Cerebellar nuclear complex (tissue), 1 donor: Measurements from ENCODE around the gene SLC37A1.

ENCODE experiments used
- DNase-seq, 2 experiments: peaks; one replicate each; lab custom pipeline; 2025; lab: John Stamatoyannopoulos, UW

The SLC37A1 gene

DNA sequence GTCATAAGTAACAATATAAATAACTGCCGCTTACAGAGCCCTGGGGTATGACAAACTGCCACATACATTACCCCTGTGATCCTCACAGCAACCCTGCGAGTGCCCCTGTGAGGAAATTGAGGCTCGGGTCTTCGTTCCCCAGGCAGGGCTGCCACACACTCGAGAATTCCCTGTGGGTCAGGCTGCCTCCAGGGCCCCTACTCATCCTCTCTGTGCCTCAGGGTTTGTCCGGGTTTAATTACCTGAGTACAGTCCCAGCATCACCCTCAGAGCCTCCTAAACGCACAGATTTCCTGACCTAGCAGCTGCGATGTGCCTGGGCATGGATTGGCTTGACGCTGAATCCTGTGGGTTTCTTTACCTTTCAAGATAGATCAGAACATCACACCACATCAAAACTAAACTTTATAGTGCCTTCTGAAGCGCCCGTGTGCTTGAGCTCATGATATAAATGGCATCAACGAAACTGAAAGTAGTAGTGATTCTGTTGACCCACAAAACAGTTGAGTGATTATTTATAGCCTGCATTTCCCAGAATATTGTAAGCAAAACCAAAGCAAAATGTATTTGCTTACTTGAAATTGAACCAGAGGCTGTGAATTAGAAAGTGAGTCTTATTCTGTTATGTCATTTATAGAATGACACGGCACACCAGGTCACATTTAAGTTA, 14.0 kb downstream of the SLC37A1 start:
- DNase-seq: no peak

DNA sequence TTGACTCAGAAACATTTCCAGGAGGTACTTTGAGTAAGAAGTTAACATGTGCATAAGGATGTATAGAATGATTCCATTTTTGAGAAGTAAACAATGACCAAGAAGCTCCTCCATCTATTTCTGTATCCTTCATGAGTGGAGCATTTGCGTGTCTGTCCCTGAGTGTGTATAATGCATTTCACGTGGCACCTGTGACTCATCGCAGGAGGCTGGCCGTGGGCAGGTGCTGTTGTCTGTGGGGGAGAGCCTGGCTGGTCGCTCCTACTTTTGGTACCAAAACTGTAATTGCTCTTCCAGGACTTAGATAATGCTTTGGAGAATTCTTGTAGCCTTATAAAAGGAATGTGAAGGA, 16.5 kb downstream of the SLC37A1 start:
- DNase-seq: no peak

DNA sequence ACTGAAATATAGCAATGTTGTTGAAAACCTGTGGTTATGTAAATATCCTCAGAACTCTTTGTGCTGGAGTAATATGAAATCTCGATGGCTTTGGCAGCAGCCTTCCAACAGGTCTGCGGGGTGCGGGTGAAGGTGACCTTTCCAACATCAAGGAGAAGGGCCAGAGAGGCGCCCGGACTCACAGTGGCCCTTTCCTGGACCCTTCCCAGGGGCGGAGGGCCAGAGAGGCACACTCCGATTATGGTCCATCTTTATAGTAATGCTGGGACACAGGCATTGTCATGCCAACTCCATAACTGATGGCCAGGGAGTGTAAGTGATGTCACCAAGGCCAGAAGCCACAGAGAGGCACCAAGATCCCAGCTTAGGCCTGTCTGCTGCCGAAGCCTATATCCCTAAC, 18.1 kb downstream of the SLC37A1 start:
- DNase-seq: no peak

DNA sequence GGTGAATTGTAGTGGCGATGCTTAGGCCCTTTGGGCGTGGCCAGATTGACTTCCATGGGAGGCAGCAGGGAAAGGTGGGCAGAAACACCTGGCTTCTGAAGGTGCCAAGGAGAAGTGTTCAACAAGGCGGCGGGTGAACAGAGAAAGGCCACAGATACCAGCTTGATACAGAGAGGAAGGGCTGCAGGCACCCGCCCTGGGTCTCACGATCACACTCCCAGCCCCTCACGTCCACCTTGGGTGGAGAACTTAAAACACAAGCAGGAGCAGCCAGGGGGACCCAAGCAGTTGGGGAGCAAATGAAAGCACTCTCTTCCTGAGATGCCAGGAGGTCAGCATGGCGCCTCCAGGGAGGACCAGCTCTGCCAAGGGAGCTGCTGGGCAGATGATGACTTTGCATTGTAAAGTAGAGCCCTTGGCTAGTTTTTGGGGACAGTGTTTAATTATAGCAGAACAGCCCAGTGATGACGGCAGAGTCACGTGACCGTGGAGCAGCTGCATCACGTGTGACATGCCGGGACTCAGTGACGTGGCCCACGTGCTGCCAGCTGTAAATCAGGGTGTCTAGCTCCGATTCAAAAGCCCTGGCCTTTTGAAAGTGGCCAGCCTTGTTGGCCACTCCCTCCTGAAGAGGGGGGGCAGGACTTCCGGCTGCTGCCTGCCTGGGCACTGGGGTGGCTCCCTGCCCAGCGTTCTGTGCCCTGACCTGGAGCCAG, 19.0 kb downstream of the SLC37A1 start:
- no peak for DNase-seq

DNA sequence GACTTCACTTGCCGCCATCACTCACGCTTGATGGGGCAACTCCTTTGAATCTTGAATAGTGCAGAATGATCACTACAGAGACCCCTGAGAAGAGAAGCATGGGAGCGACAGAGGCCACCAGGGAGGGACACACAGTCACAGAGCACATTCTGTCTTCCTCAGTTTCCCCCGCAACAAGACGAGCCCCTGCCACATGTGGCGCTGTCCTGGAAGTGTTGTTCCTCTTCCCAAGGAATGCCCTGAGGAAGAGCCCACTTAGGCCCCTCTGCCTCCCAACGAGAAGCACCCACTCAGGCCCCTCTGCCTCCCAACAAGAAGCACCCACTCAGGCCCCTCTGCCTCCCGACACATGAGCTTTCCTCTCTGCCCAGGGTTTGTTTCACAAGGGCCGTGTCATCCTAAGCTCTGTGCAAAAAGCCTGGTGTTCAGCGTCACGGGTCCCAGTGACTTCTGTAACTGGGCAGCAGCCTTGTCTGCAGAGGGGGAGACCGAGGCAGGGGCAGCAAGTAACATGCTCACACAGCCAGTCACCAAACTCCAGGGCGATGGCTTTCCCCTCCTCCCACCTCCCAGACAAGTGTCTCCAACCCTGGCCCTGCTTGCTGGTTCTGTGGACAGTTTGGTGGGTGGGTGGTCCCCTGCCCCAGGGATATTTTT, 19.8 kb downstream of the SLC37A1 start:
- no peak for DNase-seq

DNA sequence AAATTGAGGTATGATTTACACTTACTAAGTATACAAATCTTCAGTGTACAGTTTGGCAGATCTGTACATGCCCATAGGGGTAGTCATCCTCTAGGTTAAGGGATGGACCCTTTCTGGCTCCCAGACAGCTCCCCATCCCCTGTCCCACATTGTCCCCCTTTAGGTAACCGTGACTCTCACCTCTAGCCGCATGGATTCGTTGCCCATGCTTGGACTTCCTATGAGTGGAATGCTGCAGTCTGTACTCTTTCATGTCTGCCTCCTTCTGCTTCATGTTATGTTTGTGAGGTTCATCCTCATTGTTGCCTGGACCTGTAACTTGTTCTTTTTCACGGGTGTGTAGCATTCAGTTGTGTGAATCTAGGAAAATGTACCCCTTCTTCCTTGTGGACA, 20.3 kb downstream of the SLC37A1 start:
- no peak for DNase-seq

DNA sequence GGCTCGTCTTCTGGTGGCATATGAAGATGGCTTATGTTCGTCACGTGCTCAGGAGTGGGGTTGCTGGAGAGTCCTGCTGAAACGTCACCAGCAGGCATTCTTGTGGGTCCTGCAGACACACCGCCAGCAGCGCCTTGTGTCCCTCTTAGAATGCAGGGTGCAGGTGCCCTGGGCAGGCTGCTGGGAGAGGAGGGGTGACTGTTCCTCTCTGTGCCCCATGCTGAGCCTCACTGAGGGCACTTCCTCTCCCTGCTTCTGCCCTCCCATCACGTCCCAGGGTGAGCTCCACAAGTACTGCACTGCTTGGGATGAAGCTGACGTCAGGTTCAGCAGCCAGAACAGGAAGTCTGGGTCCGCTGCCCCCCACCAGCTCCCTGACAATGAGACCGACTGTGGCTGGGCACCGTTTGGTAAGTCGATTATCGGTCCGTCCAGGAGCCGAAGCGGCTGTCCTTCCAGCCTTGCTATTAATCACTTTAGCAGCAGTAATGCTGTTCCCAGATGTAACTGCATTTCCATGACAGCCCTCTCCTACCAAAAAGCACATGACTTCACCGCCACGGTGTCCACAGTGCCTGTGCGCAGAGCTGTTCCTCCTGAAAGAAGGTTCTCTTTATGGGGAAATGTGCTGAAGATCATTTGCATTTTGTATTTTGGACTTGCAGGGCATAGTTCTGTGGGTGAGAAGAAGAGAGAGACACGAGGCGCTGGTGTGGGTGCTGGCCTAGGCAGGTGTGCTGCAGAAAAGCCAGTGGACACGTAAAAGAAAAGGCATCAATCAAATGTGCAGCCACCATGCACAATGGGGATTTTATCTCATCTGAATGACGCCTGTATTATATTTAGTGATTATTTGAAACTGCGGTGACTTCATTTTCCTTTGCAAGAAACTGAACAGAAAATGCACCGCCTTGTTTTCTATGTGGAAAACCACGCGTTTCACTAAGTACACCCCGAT, 21.0 kb downstream of the SLC37A1 start:
- DNase-seq: no peak

DNA sequence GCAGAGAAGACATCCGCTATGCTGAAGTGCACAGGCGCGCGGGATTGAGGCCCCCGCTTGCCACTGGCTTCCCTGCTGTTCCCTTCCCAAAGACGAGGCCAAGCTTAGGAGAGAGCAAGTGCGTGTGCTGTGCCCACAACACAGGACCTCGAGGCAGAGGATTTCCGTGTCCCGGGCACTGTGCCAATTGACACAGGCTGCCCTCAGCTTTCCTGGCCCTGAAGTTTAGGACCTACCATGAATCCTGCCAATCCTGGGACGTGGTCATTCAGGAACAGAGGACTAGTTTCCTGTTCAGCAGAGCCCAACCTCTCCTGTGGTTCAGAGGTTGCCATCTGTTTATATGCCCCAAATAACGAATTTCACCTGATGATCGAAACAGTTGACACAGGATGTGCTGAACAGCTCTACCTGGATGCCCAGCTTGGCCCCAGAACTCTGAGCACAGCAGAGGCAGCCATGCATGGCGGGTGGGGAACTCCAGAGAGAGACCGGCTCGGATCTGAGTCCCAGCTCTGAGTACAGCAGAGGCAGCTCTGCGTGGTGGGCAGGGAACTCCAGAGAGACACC, 22.0 kb downstream of the SLC37A1 start:
- DNase-seq: no peak

DNA sequence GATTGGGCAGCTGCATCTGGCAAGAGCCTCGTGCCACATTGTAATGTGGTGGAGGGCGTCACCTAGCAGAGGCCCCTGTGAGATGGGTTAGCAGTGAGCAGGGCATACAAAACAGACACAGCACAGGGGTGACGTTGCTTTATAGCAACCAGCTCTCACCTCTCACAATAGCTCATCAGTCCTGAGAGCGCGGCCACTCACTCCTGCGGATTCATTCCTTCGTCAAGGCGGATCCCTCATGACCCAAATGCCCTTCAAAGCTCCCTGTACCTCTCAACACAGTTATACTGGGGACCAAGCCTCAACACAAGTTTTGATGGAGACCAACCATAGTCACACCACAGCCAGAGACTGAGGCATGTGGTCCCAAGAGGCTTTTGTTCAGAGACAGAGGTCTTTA, 22.9 kb downstream of the SLC37A1 start:
- no peak for DNase-seq

DNA sequence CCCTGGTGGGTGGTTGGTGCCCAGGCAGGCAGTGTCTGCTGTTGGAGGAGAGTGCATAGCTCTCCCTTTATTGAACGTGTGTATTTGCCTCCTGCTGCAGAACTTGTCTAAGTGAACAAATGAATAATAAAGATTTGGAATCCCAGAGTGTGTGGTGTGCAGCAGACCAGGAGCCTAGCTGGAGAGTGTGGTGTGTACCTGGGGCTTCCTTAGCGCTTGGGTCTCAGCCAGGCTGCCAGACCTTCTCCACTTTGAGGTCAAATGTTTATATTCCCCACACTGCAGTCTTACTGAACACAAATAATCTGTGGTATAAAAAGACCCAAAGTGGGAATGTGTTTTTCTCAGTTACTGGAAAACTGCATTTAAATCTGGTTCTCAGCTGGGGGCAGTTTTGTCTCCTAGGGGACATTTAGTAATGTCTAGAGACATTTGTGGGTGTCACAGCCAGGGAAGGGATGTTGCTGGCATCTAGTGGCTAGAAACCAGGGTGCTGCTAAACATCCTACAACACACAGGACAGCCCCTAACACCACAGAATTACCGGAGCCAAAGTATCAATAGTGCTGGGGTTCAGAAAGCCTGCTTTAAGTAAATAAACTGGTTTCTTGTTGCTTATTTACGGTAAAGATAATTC, 23.6 kb downstream of the SLC37A1 start:
- no peak for DNase-seq

DNA sequence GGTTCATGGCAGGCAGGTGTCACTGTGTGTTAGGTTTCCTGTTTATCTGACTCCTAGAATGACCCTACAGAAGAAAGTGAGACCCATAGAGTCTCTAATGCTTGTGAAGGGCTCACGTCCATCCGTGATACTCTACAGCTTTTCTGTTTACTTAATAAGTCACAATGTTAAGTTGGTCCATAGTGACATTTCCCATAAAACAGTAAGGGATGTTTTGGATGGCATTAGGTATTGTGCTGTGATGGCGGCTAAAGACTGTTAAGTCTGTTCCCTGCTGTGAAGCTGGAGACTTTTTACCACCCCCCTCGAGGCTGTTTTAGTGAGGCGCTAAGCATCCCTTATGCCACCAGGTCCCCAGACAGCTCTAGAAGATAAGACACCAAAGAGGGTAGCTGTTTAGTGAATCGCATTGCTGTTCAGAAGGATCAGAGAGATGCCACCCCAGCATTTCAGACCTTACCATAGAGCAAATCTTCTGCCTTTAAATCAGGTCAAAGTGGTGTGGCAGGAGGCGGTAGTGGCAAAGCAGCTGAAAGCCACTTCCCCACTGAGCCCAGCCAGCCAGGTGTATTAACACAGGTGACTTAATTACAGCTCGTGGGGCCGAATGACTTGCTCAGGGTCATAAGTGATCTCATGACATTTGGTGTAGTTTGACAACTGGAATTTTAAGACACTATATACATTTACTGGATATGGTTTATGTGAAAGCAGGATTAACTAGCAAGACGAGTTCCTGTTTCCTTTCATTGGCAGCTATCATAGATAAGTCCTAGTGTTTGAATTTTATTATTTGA, 25.0 kb downstream of the SLC37A1 start:
- no peak for DNase-seq

DNA sequence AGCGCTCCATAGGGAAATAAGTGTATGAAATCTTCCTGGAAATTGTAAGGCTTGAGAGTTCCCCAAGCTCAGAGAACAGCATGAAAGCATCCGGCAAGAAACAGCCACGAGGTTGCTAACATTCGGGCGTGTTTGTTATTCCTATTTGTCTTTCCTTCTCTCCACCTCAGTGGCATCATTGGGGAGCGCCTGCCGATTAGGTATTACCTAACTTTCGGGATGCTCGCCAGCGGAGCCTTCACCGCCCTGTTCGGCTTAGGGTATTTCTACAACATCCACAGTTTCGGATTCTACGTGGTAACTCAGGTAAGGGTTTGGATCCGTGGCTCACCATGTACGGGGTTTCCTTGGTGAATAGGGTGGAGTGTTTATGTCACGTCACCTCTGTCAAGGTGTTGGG, 25.7 kb downstream of the SLC37A1 start:
- no peak for DNase-seq

DNA sequence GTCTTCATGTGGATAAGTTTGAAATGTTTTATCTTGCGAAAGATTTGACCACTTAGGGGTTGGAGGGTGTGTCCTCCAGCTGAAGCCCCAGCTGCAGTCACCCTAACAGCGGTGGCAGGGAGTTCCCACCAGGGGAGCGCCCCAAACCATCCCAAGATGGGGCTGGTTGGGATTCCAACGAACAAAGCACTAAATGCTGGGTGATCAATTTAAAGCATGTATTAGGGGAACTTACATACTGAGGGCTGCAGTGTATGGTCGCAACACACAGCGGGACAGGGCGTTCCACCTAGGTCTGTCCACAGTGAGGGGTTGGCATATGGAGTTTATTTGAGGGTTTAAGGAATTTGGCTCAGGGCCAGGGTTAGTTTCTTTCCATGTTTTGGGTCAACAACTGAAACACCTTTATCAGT, 26.3 kb downstream of the SLC37A1 start:
- DNase-seq: no peak

DNA sequence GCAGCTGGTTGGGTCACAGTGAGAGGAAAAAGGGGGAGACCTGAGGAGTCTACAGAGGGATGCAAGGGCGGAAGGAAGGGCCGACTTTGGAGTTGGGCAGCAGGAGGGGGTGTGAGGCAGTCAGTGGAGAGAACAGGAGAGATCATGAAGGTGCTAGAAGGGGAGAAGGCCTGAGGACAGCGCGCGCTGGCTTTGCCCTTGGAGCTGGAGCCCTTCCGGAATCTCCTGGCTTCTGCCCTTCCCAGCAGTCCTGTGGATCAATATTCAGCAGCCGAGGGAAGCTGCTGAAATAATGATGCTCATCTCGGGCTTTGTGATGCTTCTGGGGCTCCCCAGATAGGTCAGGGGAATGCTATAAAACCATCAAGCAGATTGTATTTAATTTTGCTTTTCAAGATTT, 26.7 kb downstream of the SLC37A1 start:
- no peak for DNase-seq

DNA sequence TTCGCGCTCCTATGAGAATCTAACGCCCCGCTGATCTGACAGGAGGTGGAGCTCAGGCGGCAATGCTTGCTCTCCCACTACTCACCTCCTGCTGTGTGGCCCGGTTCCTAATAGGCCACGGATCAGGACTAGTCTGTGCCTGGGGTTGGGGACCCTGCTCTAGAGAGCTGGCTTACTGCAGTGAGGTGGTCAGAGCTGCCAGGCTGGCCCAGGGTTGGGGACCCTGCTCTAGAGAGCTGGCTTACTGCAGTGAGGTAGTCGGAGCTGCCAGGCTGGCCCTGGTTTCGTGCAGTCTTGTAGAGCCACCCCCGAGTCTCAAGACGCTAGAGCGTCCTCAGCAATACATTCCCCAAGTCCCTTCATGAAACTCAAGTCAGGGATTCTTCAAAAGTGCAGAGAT, 27.5 kb downstream of the SLC37A1 start:
- no peak for DNase-seq

DNA sequence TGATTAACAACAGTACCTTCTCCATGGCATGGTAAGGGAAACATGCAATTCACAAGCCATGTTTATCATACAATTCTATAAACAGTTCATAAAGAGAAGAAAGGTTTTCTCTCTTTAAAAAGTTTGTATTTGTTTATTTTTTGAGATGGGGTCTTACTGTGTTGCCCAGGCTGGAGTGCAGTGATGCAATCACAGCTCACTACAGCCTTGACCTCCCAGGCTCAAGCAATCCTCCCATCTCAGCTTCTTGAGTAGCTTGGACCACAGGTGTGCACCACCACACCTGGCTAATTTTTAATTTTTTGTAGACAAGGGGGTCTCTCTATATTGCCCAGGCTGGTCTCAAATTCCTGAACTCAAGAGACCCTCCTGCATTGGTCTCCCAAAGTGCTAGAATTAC, 28.0 kb downstream of the SLC37A1 start:
- no peak for DNase-seq

DNA sequence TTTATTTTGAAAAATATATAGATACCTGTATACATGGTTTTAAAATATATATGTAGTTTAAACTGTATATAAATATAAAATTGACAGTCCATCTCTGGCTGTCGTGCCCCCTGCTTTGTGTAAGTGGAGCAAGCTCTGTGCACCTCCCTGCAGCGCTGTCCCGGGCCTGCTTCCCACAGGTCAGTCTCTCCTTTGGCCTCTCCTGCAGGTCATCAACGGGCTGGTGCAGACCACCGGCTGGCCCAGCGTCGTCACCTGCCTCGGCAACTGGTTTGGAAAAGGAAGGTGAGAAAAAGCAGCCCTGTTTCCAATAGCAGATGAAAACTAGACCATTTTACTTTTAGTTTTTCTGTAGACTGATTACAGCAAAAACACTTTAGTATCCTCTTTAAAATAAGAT, 28.5 kb downstream of the SLC37A1 start:
- no peak for DNase-seq

DNA sequence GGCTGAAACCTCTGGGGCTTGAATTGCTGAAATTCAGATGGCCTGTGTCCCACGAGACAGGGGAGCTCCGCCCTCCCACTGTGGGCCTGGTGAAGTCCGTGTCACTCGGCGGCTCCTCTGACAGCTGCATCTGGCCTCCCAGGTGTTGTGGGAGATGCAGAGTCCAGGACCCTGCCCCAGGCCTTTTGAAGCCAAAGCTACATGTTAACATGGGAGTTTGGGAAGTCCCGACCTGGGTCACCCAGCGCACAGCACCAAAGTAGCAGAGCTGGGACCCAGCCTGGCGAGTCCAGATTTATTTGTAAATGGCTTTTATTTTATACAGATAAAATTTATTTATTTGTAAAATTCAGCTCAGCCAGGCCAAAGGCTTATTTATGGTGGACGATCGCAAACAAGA, 28.9 kb downstream of the SLC37A1 start:
- no peak for DNase-seq

DNA sequence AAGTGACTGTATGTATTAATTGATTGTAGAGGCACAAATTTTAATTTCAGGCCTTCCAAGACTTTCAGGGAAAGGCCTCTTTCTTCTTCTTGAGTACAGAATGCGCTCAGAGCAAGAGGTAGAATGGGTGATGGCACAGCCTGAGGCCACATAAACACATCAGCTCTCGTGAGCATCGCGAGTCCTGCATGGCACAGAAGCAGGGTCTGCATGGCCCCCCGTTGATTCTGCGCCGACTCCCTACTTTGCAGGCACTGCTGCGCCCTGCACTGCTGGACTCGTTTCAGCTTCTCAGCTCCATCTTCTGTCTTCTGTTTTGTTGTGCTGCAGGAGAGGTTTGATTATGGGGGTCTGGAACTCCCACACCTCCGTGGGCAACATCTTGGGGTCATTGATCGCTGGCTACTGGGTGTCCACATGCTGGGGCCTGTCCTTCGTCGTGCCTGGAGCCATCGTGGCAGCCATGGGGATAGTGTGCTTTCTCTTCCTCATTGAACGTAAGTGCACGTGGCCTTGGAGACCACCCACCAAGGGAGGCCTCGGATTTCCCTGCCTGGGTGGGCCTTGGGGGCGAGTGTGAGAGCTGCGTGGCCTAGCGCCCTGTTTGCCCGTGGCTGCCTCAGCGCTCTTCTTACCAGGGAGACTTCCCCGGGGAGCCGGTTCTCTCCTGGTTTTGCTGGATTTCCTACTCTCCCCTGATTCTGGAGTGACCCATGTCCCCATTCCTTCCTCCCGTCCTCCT, 29.6 kb downstream of the SLC37A1 start:
- DNase-seq: no peak

DNA sequence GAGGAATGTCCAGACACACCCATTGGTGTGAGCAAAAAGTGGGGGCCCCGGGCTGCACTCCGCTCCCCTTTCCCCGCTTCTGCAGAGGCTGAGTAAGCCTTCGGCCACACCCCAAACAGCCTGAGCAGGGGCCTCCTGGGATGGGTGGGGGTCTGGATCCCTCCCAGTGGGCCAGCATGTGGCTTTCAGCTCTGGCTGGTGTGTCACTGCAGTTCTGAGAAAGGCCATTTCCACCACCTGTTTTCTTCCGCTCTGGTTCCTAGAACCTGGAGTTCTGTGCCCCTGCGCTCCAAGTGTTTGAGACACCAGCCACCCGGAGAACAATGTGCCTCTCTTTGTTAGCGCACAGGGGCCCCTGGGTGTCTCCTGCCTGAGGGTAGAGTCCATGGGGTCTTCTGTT, 30.9 kb downstream of the SLC37A1 start:
- DNase-seq: no peak
